Activated CD8-positive, alpha-beta T cell treated with anti-CD3 and anti-CD28 coated beads for 36 hours (primary cell): ENCODE data around the gene MACROH2A1. TPM values are rescaled to one million over a fixed set of nuclear protein-coding genes. Genes with fewer than 3 reads are reported as not detected.

ENCODE experiments used
- ATAC-seq: fragments of 200-7000 bp; cut with Tn5 transposase; one replicate; pipeline ENCODE4 v1.10.0; 2021; ENCODE audit warnings: mild to moderate bottlenecking, moderate library complexity
- CTCF ChIA-PET: fragments of 350-600 bp; sonication (Branson Sonifier 250); formaldehyde crosslinking; loops from one replicate; lab custom pipeline; 2021; ENCODE audit warnings: antibody characterized with exemption; lab: Charles Lee
- POLR2A ChIA-PET: fragments of 350-600 bp; sonication (Branson Sonifier 250); formaldehyde crosslinking; loops from one replicate; lab custom pipeline; 2021; ENCODE audit warnings: antibody characterized with exemption; lab: Charles Lee
- DNase-seq: peaks from one replicate; pipeline ENCODE4 v3.0.0-alpha.2; 2020
- H3K27ac Mint-ChIP-seq: one replicate; pipeline ENCODE4 v1.8.0; 2021; ENCODE audit warnings: mild to moderate bottlenecking, mixed read lengths
- H3K27me3 Mint-ChIP-seq: one replicate; pipeline ENCODE4 v1.8.0; 2021; ENCODE audit warnings: mixed read lengths
- H3K36me3 Mint-ChIP-seq: one replicate; pipeline ENCODE4 v1.8.0; 2021; ENCODE audit warnings: low read depth, mixed read lengths
- H3K4me1 Mint-ChIP-seq: one replicate; pipeline ENCODE4 v1.8.0; 2021; ENCODE audit warnings: low read depth, mixed read lengths
- H3K4me3 Mint-ChIP-seq: one replicate; pipeline ENCODE4 v1.8.0; 2021; ENCODE audit warnings: mild to moderate bottlenecking, moderate library complexity, mixed read lengths
- H3K9me3 Mint-ChIP-seq: one replicate; pipeline ENCODE4 v1.8.0; 2021; ENCODE audit warnings: mixed read lengths
- intact Hi-C: fragments of 100-400 bp; cut with micrococcal nuclease; formaldehyde crosslinking; loops from one replicate; pipeline ENCODE4 v1.10.0; 2022
- total RNA-seq, 2 experiments: library from RNA; stranded (reverse); gene quantifications; one replicate each; pipeline ENCODE4 v1.2.3, GENCODE V29; 2021
- TF ChIP-seq, protein P1 (sequence below): fragments of 200-600 bp; IDR thresholded peaks from one replicate; pipeline ENCODE4 v1.8.0; 2022; ENCODE audit warnings: antibody characterized with exemption, mild to moderate bottlenecking

MACROH2A1 gene
- total RNA-seq, 2 experiments from 2014 or later, result 170 to 179 TPM

DNA sequence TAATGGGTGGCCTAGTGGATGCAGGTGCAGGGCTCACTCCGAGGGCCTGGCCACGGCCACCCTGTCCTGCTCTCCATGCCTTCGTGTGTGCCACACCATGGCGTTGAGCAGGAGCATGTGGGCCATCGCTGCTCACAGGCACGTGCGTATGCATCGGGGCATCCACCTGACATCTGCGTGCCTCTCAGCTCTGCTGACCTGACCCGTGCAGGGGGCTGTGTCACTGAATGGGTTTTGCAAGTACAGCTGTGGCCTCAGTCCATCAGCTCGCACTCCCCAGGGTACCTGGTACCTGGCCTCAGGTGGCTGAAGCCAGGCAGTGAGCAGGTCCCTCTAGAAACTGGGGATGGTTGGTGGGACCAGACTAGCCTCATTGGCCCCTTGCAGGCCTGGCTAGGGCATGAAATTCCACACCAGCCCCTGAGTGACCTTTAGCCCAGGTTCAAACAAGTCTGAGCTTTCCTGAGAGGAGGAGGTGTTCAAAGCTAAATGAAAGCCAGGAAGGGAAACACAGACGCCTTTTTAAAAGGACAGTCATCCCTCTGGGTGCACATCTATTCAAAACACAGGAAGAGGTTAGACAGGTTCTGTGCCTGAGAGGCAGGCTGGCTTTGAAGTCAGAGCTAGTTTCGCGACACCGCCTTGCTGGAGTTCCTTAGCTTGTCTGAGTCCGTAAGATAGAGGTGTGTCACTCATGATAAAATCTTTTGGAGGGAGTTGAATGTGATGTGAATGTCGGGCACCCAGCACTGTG lies 74.0 kb downstream of the MACROH2A1 start:
- ATAC-seq, result peak; percentile 65
- Mint-ChIP-seq H3K4me3 (no peak overlapping the region), H3K27me3 (no peaks in the 10 kb centered on the region), H3K27ac (no peak overlapping the region), H3K36me3 (no peaks in the 10 kb centered on the region), H3K4me1 (peaks cover 8% of the 10 kb centered on the region), H3K9me3 (no peaks in the 10 kb centered on the region)
- POLR2A ChIA-PET, result interaction anchor here (0.8 kb wide), 1 partner anchor 17 kb away, joined by 3 read pairs; no protein-coding TSS in a partner anchor
- intact Hi-C loops, result no loop called here
- CTCF ChIA-PET, result no interaction called here
- DNase-seq, result peak; percentile 35
- TF ChIP-seq, protein P1, sequence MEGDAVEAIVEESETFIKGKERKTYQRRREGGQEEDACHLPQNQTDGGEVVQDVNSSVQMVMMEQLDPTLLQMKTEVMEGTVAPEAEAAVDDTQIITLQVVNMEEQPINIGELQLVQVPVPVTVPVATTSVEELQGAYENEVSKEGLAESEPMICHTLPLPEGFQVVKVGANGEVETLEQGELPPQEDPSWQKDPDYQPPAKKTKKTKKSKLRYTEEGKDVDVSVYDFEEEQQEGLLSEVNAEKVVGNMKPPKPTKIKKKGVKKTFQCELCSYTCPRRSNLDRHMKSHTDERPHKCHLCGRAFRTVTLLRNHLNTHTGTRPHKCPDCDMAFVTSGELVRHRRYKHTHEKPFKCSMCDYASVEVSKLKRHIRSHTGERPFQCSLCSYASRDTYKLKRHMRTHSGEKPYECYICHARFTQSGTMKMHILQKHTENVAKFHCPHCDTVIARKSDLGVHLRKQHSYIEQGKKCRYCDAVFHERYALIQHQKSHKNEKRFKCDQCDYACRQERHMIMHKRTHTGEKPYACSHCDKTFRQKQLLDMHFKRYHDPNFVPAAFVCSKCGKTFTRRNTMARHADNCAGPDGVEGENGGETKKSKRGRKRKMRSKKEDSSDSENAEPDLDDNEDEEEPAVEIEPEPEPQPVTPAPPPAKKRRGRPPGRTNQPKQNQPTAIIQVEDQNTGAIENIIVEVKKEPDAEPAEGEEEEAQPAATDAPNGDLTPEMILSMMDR, result no peak

DNA sequence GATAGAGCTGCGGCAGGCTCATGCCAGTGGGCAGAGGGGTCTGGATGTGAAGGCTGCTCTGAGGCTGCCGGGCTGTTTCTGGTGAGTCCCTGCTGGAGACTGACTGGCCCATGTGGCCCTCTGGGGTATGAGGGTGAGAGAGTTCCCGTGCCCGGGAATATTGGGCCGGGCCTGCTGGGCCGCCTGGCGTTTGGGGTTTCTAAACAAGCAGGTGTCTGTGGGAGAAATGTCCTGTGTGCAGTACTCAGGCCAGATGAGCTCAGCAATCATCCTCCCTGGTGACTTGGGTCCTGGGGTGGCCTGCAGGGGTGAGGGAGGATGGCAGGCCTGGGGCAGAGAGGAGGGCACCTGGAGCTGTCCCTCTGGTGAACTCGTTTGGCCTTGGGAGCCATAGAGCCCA lies 74.9 kb downstream of the MACROH2A1 start:
- no peaks in the 10 kb centered on the region for H3K27me3 Mint-ChIP-seq
- H3K4me3 Mint-ChIP-seq, result no peak overlapping the region
- ChIA-PET CTCF (no interaction called here), POLR2A (interaction anchor here (0.6 kb wide), 1 partner anchor 43 kb away, joined by 3 read pairs; no protein-coding TSS in a partner anchor)
- no peak for DNase-seq
- no peak for ATAC-seq
- no peaks in the 10 kb centered on the region for H3K9me3 Mint-ChIP-seq
- H3K36me3 Mint-ChIP-seq, result no peaks in the 10 kb centered on the region
- intact Hi-C loops, result no loop called here
- H3K27ac Mint-ChIP-seq, result no peak overlapping the region
- TF ChIP-seq, protein P1, result no peak
- peaks cover 8% of the 10 kb centered on the region for H3K4me1 Mint-ChIP-seq

DNA sequence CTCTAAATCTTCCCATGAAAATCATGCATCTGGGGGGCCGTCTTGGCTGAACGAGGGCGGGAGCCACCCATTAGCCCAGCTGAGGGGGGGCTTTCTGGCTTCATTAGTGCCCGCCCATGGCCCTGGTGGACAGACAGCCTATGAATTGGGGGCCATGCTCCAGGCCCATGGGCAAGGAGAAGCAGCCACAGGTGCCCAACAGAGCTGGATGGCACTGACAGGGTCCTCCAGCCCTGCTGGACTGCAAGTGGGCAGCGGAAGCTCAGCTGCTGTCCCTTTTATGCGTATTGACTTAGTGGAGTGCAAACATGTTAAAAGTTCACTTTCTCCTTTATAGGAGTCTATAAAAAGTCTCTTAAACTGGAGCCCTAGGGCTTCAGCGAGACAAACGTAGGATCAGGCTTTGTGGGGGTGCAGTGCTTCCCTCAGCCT lies 75.3 kb downstream of the MACROH2A1 start:
- DNase-seq, result no peak
- H3K4me1 Mint-ChIP-seq, result peaks cover 8% of the 10 kb centered on the region
- CTCF ChIA-PET, result no interaction called here
- no peak for ATAC-seq
- no peaks in the 10 kb centered on the region for H3K9me3 Mint-ChIP-seq
- intact Hi-C loops, result no loop called here
- no peaks in the 10 kb centered on the region for H3K27me3 Mint-ChIP-seq
- TF ChIP-seq, protein P1, result no peak
- POLR2A ChIA-PET, result interaction anchor here (0.6 kb wide), 1 partner anchor 43 kb away, joined by 3 read pairs; no protein-coding TSS in a partner anchor
- H3K4me3 Mint-ChIP-seq, result no peak overlapping the region
- H3K27ac Mint-ChIP-seq, result no peak overlapping the region
- no peaks in the 10 kb centered on the region for H3K36me3 Mint-ChIP-seq

DNA sequence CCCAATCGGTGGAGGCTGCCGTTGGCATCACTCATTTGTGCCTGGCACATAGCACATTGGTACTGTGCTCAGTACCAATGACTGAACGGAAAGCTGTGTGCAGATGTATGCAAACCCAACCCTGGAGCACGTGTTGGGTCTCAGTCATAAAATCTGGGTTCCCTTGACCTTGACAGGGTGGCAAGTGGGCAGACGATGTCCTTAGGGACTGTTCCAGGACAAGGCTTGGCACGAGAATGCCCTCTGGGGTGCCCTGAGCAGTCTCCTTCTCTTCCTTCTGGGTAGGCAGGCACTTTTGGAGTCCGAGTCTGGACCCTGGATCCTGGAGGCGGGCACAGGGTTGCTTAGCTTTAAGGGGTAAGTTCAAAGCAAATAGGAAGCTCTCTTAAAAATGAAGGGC lies 75.8 kb downstream of the MACROH2A1 start:
- Mint-ChIP-seq H3K36me3 (no peaks in the 10 kb centered on the region), H3K4me1 (peaks cover 8% of the 10 kb centered on the region), H3K9me3 (no peaks in the 10 kb centered on the region), H3K27me3 (no peaks in the 10 kb centered on the region), H3K27ac (no peak overlapping the region), H3K4me3 (no peak overlapping the region)
- POLR2A ChIA-PET, result no interaction called here
- intact Hi-C loops, result no loop called here
- TF ChIP-seq, protein P1, result no peak
- ATAC-seq, result no peak
- CTCF ChIA-PET, result no interaction called here
- no peak for DNase-seq

DNA sequence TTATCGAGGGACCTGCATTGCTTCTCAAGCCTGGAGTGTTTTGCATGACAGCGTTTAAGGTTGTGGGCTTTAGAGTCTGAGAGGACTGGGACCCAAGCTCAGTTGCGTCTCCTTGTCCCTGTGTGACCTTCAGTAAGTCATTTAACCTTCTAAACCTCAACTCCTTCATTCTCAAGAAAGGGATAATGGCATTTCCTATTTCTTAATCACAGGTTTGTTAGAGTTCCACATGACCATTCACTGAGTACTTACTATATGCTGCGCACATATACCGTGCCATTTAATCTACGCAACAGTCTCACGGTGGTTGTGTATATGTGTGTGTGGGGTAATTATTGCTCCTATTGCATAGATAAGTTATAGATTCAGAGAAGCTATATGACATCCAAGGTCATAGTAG lies 76.3 kb downstream of the MACROH2A1 start:
- H3K4me3 Mint-ChIP-seq, result no peak overlapping the region

More for the DNA sequence above, 76.3 kb downstream of the MACROH2A1 start:
- no peaks in the 10 kb centered on the region for H3K27me3 Mint-ChIP-seq
- TF ChIP-seq, protein P1, result no peak
- intact Hi-C loops, result no loop called here
- POLR2A ChIA-PET, result no interaction called here
- CTCF ChIA-PET, result no interaction called here
- no peaks in the 10 kb centered on the region for H3K36me3 Mint-ChIP-seq
- DNase-seq, result no peak
- peaks cover 8% of the 10 kb centered on the region for H3K4me1 Mint-ChIP-seq
- no peaks in the 10 kb centered on the region for H3K9me3 Mint-ChIP-seq
- no peak for ATAC-seq
- no peak overlapping the region for H3K27ac Mint-ChIP-seq
